ENCODE measurements around the gene SHQ1.

SHQ1 gene

DNA sequence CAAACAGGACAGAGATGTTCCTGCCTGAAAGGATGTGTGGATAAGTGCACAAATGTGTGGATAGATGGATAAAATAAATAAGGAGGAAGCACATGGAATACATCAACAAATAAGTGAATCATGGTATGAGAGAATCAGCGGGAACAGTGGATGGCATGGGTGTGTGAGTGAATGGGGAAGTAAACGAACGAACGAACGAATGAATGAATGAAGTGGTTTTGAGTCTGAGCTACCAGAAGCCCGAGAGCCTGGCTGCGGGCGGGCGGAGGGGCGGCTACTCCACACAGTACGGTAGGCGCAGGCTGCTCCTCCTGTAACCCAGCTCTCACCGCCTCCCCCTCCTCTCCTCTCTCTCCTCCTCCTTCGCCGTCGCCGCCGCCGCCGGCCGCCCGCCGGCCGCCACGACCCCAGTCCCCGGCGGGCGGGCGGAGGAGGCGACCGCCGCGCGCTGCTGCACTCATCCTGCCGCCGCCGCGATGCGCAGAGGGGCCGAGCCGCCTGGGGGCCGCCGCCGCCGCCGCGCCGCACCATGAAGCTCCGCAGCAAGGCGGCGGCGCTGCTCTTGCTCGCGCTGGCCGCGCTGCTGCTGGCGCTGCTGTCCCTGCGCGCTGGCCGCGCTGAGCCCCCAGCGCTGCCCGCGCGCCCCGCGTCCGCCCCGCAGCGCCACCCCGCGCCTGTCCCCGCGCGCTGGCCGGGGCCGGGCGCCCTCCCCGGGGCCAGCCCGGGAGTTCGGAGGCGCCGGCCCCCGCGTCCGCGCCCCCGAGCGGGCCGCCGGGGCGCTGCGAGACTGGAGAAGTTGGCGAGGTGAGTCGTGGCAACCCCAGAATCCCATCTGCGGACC lies 39.7 kb upstream of the SHQ1 start, which contains the start of gene GXYLT2:
Gene GXYLT2, plus strand, starts transcription at position 342 of the 841 bp plus-strand sequence. Its CDS starts 188 bp downstream, at position 530.
- Histone ChIP-seq H3K4me3 (ENCODE audit: low read length) (peak within 1 kb of the TSS; percentile 40), H3K27me3 (ENCODE audit: insufficient read depth, low read length) (peaks cover 82% of the 10 kb centered on the region), H2AFZ (ENCODE audit: low read depth, low read length) (no peak within 1 kb of the TSS)

DNA sequence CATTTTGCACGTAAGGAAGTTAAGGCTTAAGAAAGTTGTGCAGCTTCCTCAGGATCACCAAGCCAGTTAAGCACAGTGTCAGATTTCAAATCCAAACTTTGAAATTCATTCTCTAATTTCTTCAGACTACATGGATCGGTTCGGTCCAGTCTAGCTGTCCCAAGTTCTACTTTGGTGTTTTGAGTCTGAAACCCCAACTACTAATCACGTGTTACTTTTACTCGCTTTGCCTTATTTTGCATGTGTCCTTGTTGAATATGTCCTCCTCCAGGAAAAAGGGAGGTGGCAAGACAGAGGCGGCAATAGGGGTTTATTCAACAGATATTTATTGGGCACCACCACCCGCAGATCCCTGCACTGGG lies 39.1 kb upstream of the SHQ1 start:
- Histone ChIP-seq H3K4me1 (ENCODE audit: insufficient read depth, low read length) (peaks cover 16% of the 10 kb centered on the region), H3K36me3 (ENCODE audit: insufficient read depth, low read length) (no peaks in the 10 kb centered on the region), H3K4me3 (ENCODE audit: low read length) (peak overlapping the region; percentile 40), H2AFZ (ENCODE audit: low read depth, low read length) (no peak overlapping the region), H3K9me3 (ENCODE audit: low read length) (peaks cover 10% of the 10 kb centered on the region), H3K27me3 (ENCODE audit: insufficient read depth, low read length) (peaks cover 79% of the 10 kb centered on the region)

More for the DNA sequence above, 39.7 kb upstream of the SHQ1 start, which contains the start of gene GXYLT2:
- Histone ChIP-seq H3K4me1 (ENCODE audit: insufficient read depth, low read length) (peaks cover 16% of the 10 kb centered on the region), H3K9me3 (ENCODE audit: low read length) (peaks cover 10% of the 10 kb centered on the region), H3K36me3 (ENCODE audit: insufficient read depth, low read length) (no peaks in the 10 kb centered on the region)

DNA sequence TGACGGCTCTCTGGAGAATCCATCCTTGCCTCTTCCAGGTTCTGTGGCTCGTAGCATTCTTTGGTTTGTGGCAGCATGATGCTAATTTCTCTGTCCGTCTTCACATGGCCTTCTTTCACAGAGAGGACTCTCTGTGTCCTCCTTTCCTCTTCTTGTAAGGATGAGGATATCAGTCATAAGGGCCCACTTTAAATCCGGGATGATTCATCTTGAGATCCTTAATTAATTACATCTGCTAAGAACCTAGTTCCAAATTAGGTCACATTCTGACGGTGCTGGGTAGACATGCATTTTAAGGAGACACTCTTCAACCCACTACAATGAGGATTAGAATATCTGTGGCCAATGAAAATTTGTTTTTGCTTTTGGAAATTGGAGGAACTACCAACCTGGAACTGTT lies 23.9 kb upstream of the SHQ1 start:
- H3K4me3 ChIP-seq (ENCODE audit: low read length), result no peak overlapping the region
- H3K27me3 ChIP-seq (ENCODE audit: insufficient read depth, low read length), result peaks cover 20% of the 10 kb centered on the region
- H3K36me3 ChIP-seq (ENCODE audit: insufficient read depth, low read length), result no peaks in the 10 kb centered on the region
- H3K9me3 ChIP-seq (ENCODE audit: low read length), result peaks cover 4% of the 10 kb centered on the region
- no peak overlapping the region for H2AFZ ChIP-seq (ENCODE audit: low read depth, low read length)
- no peaks in the 10 kb centered on the region for H3K4me1 ChIP-seq (ENCODE audit: insufficient read depth, low read length)

DNA sequence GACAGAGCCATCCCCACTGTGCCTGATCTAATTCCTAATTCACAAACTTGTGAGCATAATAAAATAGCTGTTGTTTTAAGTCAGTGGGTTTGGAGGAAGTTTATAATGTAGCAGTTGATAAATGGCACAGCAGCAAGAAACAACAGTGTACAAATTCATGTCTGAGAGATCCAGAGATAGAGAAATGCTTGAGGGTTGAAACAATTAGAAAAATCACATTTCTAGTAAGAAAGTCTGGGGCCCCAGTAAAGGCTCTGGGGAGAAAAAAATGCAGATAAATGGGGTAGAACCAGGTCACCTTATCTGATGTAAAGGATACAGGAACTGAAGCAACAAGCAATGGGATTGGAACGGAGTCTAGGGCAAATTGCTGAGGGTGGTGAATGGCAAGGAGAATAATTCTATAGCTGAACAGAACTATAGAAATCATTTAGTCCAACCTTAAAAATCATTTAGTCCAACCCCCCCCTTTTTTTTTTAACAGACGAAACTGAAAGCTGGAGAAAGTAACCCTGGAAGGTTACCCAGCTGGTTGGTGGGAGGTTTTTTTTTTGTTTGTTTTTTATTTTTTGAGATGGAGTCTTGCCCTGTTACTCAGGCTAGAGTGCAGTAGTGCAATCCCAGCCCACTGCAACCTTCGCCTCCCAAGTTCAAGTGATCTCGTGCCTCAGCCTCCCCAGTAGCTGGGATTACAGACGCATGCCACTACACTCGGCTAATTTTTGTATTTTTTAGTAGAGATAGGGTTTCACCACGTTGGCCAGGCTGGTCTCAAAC lies 14.3 kb upstream of the SHQ1 start:
- Histone ChIP-seq H3K9me3 (ENCODE audit: low read length) (peaks cover under 1% of the 10 kb centered on the region), H3K4me3 (ENCODE audit: low read length) (no peak overlapping the region), H3K36me3 (ENCODE audit: insufficient read depth, low read length) (no peaks in the 10 kb centered on the region), H2AFZ (ENCODE audit: low read depth, low read length) (no peak overlapping the region), H3K27me3 (ENCODE audit: insufficient read depth, low read length) (peaks cover 41% of the 10 kb centered on the region), H3K4me1 (ENCODE audit: insufficient read depth, low read length) (no peaks in the 10 kb centered on the region)

DNA sequence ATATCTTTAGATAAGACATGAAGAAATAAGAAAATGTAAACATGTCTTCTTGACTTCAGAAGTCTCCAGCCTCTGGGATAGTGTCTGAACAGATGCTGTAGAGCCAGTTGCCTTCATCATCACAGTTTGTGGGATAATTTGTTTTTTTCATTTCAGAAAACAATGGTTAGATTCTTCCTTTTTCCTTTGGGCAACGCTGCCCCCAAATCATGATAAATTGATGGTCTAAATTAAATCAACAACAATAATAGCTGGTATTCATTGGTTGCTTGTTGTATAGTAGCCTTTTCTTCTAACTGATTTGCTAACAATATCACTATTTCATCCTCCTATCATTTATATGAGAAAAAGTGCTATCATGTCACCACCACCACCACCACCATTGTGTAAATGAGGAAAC lies 12.6 kb upstream of the SHQ1 start:
- H3K9me3 ChIP-seq (ENCODE audit: low read length), result no peaks in the 10 kb centered on the region
- peaks cover 35% of the 10 kb centered on the region for H3K27me3 ChIP-seq (ENCODE audit: insufficient read depth, low read length)
- no peak overlapping the region for H3K4me3 ChIP-seq (ENCODE audit: low read length)
- no peak overlapping the region for H2AFZ ChIP-seq (ENCODE audit: low read depth, low read length)
- H3K36me3 ChIP-seq (ENCODE audit: insufficient read depth, low read length), result no peaks in the 10 kb centered on the region
- H3K4me1 ChIP-seq (ENCODE audit: insufficient read depth, low read length), result no peaks in the 10 kb centered on the region

DNA sequence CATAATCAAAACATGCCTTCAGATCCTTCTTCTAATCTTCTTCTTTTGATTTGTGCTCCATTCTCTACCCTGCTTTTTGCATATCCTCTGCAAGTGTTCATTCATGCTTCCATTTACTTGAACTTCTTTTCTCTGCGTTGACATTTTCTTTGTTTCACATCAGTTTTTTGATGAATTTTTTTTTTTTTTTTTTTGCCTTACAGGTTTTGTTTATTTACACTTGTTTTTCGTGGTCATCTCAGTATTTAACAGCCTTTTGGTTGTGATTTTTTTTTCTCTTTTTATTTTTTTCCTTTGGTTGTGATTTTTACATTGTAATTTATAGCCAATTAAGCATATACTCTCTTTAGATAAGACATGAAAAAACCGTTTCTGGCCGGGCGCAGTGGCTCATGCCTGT lies 11.8 kb upstream of the SHQ1 start:
- Histone ChIP-seq H2AFZ (ENCODE audit: low read depth, low read length) (no peak overlapping the region), H3K4me3 (ENCODE audit: low read length) (no peak overlapping the region), H3K27me3 (ENCODE audit: insufficient read depth, low read length) (peaks cover 35% of the 10 kb centered on the region), H3K4me1 (ENCODE audit: insufficient read depth, low read length) (no peaks in the 10 kb centered on the region), H3K36me3 (ENCODE audit: insufficient read depth, low read length) (no peaks in the 10 kb centered on the region), H3K9me3 (ENCODE audit: low read length) (no peaks in the 10 kb centered on the region)

DNA sequence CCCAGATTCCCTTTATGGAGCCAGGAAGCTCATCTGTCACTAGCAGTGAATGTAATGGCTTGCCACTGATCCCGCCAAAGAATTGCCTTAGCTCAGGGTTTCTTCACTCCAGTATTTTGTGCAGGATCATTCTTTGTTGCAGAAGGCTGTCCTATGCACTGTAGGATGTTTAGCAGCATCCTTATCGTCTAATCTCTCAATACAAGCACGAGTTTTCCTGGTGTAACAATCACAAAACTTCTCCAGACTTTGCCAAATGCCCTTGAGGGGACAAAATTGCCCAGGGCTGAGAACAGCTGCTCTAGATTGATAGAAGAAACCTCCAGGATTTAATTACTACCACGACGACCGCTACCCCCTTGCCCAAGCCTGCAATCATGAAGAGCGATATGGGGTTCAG lies 6.8 kb upstream of the SHQ1 start:
- Histone ChIP-seq H3K9me3 (ENCODE audit: low read length) (no peaks in the 10 kb centered on the region), H3K4me3 (ENCODE audit: low read length) (no peak overlapping the region), H3K36me3 (ENCODE audit: insufficient read depth, low read length) (no peaks in the 10 kb centered on the region), H3K4me1 (ENCODE audit: insufficient read depth, low read length) (no peaks in the 10 kb centered on the region), H2AFZ (ENCODE audit: low read depth, low read length) (no peak overlapping the region), H3K27me3 (ENCODE audit: insufficient read depth, low read length) (peaks cover 16% of the 10 kb centered on the region)

DNA sequence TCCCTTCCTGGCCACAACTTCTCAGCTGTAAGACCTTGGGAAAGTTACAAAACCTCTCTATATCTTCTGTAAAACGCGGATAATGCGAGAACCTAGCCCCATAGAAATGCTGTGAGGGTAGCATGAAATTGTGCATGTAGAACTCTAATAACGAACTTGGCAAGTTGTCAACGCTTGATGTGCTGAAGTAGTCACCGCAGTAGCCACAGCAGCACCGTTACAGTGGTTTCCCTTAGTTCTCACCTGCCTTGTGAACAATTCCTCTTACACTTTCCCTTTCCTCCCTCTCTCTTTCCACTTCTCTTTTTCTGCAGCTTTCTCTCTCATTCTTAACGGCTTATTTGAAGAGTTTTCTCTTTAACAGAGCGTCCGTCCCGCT lies 447 bp upstream of the SHQ1 start:
- Histone ChIP-seq H3K9me3 (ENCODE audit: low read length) (no peaks in the 10 kb centered on the region), H3K4me3 (ENCODE audit: low read length) (peak overlapping the region; percentile 61), H3K4me1 (ENCODE audit: insufficient read depth, low read length) (peaks cover 14% of the 10 kb centered on the region), H3K36me3 (ENCODE audit: insufficient read depth, low read length) (no peaks in the 10 kb centered on the region), H2AFZ (ENCODE audit: low read depth, low read length) (peak overlapping the region; percentile 72), H3K27me3 (ENCODE audit: insufficient read depth, low read length) (peaks cover 8% of the 10 kb centered on the region)

DNA sequence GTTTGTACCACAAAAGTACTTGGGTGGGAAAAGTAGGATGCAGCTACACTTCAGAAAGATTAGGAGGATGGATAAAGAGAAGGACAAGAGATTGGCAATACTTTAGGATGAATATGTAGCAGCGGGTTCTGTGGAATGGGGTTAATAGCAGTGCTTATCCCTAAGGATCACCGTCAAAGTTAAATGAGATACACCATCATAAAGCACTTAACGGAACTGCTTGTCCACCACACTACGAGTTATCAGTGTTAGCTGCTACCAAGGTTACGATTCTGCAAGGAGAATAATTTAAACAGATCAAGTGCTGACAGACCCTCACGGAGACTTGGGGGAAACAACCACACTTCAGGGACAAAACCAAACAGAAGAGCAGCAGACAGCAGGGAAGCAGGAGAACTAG lies 963 bp downstream of the SHQ1 start:
- Histone ChIP-seq H3K27me3 (ENCODE audit: insufficient read depth, low read length) (peaks cover 8% of the 10 kb centered on the region), H2AFZ (ENCODE audit: low read depth, low read length) (no peak overlapping the region), H3K9me3 (ENCODE audit: low read length) (no peaks in the 10 kb centered on the region), H3K36me3 (ENCODE audit: insufficient read depth, low read length) (no peaks in the 10 kb centered on the region), H3K4me3 (ENCODE audit: low read length) (peak overlapping the region; percentile 61), H3K4me1 (ENCODE audit: insufficient read depth, low read length) (peaks cover 14% of the 10 kb centered on the region)

DNA sequence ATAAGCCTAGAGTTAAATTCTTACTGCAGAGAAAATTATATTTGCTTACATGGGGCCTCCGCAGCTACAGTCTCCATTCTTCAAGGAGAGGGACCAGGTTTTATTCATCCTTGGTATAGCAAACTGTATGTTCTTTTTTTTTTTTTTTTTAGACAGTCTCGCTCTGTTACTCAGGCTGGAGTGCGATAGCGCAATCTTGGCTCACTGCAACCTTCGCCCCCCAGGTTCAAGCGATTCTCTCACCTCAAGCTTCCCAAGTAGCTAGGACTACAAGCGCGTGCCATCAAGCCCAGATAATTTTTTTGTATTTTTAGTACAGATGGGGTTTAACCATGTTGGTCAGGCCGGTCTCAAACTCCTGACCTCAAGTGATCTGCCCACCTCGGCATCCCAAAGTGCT lies 2.1 kb downstream of the SHQ1 start:
- Histone ChIP-seq H3K4me1 (ENCODE audit: insufficient read depth, low read length) (peaks cover 14% of the 10 kb centered on the region), H3K9me3 (ENCODE audit: low read length) (peaks cover 5% of the 10 kb centered on the region), H3K4me3 (ENCODE audit: low read length) (no peak overlapping the region), H3K36me3 (ENCODE audit: insufficient read depth, low read length) (peaks cover 10% of the 10 kb centered on the region), H3K27me3 (ENCODE audit: insufficient read depth, low read length) (peaks cover 8% of the 10 kb centered on the region), H2AFZ (ENCODE audit: low read depth, low read length) (no peak overlapping the region)

DNA sequence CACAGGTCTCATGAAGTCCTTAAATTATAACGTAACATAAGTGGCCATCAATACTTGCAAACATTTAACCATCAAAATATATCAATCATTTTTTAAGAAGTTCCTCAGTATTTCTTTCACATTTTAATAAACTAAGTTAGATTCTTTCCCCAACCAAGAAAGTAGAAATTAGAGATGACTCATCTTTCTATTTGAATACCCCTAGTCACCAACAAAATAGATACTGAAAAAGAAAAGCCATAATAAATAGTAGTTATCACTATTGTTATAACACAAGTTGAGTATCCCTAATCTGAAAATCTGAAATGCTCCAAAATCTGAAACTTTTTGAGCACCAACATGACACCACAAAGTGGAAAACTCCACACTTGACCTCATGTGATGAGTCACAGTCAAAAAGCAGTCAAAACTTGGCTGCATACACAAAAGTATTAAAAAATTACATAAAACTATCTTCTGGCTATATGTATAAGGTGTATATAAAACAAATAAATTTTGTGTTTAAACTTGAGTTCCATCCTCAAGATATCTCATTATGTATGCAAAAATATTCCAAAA lies 3.7 kb downstream of the SHQ1 start:
- Histone ChIP-seq H2AFZ (ENCODE audit: low read depth, low read length) (no peak overlapping the region), H3K27me3 (ENCODE audit: insufficient read depth, low read length) (peaks cover 5% of the 10 kb centered on the region)

DNA sequence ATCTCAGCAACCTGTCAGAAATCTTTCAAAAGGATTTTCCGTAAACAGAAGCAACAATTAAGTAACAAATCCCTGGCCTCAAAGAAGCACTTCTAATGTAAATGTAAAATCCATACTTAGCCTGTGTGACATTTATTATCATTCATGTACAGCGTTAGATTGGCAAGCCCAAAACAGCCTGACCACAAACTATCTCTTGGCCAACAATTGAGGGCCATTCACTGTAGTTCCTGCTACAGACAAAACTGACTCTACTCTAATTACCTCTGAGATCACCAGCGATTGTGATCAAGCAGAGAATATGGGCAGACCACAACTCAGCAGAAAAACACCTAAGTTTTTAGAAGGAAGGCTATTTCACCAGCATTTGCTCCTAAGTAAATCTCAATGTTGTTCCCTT lies 9.2 kb downstream of the SHQ1 start:
- no peaks in the 10 kb centered on the region for H3K4me1 ChIP-seq (ENCODE audit: insufficient read depth, low read length)
- peaks cover 5% of the 10 kb centered on the region for H3K9me3 ChIP-seq (ENCODE audit: low read length)
- no peak overlapping the region for H3K4me3 ChIP-seq (ENCODE audit: low read length)
- H2AFZ ChIP-seq (ENCODE audit: low read depth, low read length), result no peak overlapping the region
- H3K36me3 ChIP-seq (ENCODE audit: insufficient read depth, low read length), result peaks cover 34% of the 10 kb centered on the region
- no peaks in the 10 kb centered on the region for H3K27me3 ChIP-seq (ENCODE audit: insufficient read depth, low read length)

More for the DNA sequence above, 3.7 kb downstream of the SHQ1 start:
- Histone ChIP-seq H3K36me3 (ENCODE audit: insufficient read depth, low read length) (peaks cover 23% of the 10 kb centered on the region), H3K9me3 (ENCODE audit: low read length) (peaks cover 5% of the 10 kb centered on the region), H3K4me3 (ENCODE audit: low read length) (no peak overlapping the region), H3K4me1 (ENCODE audit: insufficient read depth, low read length) (peaks cover 14% of the 10 kb centered on the region)

DNA sequence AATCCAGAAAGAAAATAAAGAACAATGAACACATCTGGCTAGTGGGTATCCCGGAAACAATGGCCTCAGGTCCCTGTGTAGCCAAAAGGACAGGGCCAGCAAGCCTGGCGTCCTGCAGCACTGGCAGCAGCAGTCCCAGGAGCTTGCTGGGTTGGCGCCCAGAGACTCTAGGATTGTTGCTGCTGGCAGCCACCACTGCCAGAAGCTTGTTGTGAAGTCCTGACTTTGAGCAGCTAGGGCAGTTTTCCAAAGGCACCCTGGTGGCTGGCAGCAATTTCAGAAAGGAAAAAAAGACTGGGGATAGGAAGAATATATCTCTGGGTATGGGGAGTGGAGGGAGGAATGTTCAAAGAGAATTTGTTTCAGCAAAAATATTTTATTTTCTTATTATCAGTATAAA lies 11.3 kb downstream of the SHQ1 start:
- no peaks in the 10 kb centered on the region for H3K4me1 ChIP-seq (ENCODE audit: insufficient read depth, low read length)
- H3K27me3 ChIP-seq (ENCODE audit: insufficient read depth, low read length), result no peaks in the 10 kb centered on the region
- H3K9me3 ChIP-seq (ENCODE audit: low read length), result peaks cover 5% of the 10 kb centered on the region
- H2AFZ ChIP-seq (ENCODE audit: low read depth, low read length), result no peak overlapping the region
- no peak overlapping the region for H3K4me3 ChIP-seq (ENCODE audit: low read length)
- peaks cover 33% of the 10 kb centered on the region for H3K36me3 ChIP-seq (ENCODE audit: insufficient read depth, low read length)

Data from neuron (in vitro differentiated cells).